H9 (cell line): ENCODE results near the gene TMEM108. TPM values are rescaled to one million over a fixed set of nuclear protein-coding genes. Genes with fewer than 3 reads are reported as not detected.

Experiments used
- DNase-seq: peaks from one replicate; pipeline ENCODE4 v3.0.0-alpha.2; 2017
- H2AFZ ChIP-seq: one replicate; pipeline ENCODE4 v1.6.1; 2013; ENCODE audit warnings: mild to moderate bottlenecking, low read length, control low read depth, moderate library complexity
- H2AK5ac ChIP-seq: 2 replicates; pipeline ENCODE4 v1.6.1; 2013; ENCODE audit warnings: low read length, control low read depth, mixed read lengths; ENCODE audit not compliant: insufficient read length
- H2BK120ac ChIP-seq: one replicate; pipeline ENCODE4 v1.6.1; 2013; ENCODE audit warnings: low read depth, mild to moderate bottlenecking, low read length, control low read depth, inconsistent platforms; ENCODE audit not compliant: poor library complexity, severe bottlenecking
- H2BK12ac ChIP-seq: 2 replicates; pipeline ENCODE4 v1.6.1; 2013; ENCODE audit warnings: low read length, control low read depth, mixed read lengths, low read depth; ENCODE audit not compliant: insufficient read length
- H2BK15ac ChIP-seq: 2 replicates; pipeline ENCODE4 v1.6.1; 2013; ENCODE audit warnings: low read depth, low read length, control low read depth
- H2BK20ac ChIP-seq: one replicate; pipeline ENCODE4 v1.6.1; 2013; ENCODE audit warnings: low read depth, mild to moderate bottlenecking, low read length, control low read depth, inconsistent platforms; ENCODE audit not compliant: poor library complexity, severe bottlenecking
- H2BK5ac ChIP-seq: 2 replicates; pipeline ENCODE4 v1.6.1; 2013; ENCODE audit warnings: low read length, control low read depth, mixed read lengths; ENCODE audit not compliant: insufficient read length
- H3K14ac ChIP-seq: 2 replicates; pipeline ENCODE4 v1.6.1; 2013; ENCODE audit warnings: low read length, control low read depth; ENCODE audit not compliant: insufficient read depth
- H3K18ac ChIP-seq: 2 replicates; pipeline ENCODE4 v1.6.1; 2013; ENCODE audit warnings: low read depth, mild to moderate bottlenecking, mixed read lengths, low read length, control low read depth; ENCODE audit not compliant: insufficient read length
- H3K23ac ChIP-seq: 2 replicates; pipeline ENCODE4 v1.6.1; 2013; ENCODE audit warnings: low read length, control low read depth, mixed read lengths, low read depth; ENCODE audit not compliant: insufficient read length
- H3K23me2 ChIP-seq: 2 replicates; pipeline ENCODE4 v1.6.1; 2013; ENCODE audit warnings: low read depth, mild to moderate bottlenecking, mixed read lengths, low read length, control low read depth; ENCODE audit not compliant: insufficient read length, poor library complexity, severe bottlenecking
- H3K27ac ChIP-seq: 2 replicates; pipeline ENCODE4 v1.5.1; 2013; ENCODE audit warnings: low read length, control low read depth, mixed read lengths, low read depth; ENCODE audit not compliant: insufficient read length
- H3K27me3 ChIP-seq: 2 replicates; pipeline ENCODE4 v1.6.1; 2013; ENCODE audit warnings: low read length, control low read depth, inconsistent platforms; ENCODE audit not compliant: insufficient read depth
- H3K4ac ChIP-seq: 2 replicates; pipeline ENCODE4 v1.6.1; 2013; ENCODE audit warnings: low read depth, mild to moderate bottlenecking, control low read depth, inconsistent platforms, low read length, moderate library complexity
- H3K4me1 ChIP-seq: 2 replicates; pipeline ENCODE4 v1.6.1; 2013; ENCODE audit warnings: low read length, control low read depth, inconsistent platforms; ENCODE audit not compliant: insufficient read depth
- H3K4me2 ChIP-seq: 2 replicates; pipeline ENCODE4 v1.6.1; 2013; ENCODE audit warnings: low read length, control low read depth, mixed read lengths; ENCODE audit not compliant: insufficient read length, insufficient read depth
- H3K56ac ChIP-seq: 2 replicates; pipeline ENCODE4 v1.6.1; 2013; ENCODE audit warnings: low read depth, mild to moderate bottlenecking, mixed read lengths, low read length, control low read depth; ENCODE audit not compliant: insufficient read length
- H3K79me1 ChIP-seq: 2 replicates; pipeline ENCODE4 v1.6.1; 2013; ENCODE audit warnings: low read depth, mild to moderate bottlenecking, moderate library complexity, low read length, control low read depth, inconsistent platforms; ENCODE audit not compliant: insufficient read depth, poor library complexity, severe bottlenecking
- H3K79me2 ChIP-seq: 2 replicates; pipeline ENCODE4 v1.6.1; 2013; ENCODE audit warnings: low read length, control low read depth, inconsistent platforms; ENCODE audit not compliant: insufficient read depth
- H3K9ac ChIP-seq: 2 replicates; pipeline ENCODE4 v1.6.1; 2013; ENCODE audit warnings: low read length, control low read depth, mixed read lengths; ENCODE audit not compliant: insufficient read length; ENCODE audit errors: extremely low read depth
- H3K9me3 ChIP-seq: one replicate; pipeline ENCODE4 v1.6.1; 2013; ENCODE audit warnings: low read depth, low read length, inconsistent platforms; ENCODE audit not compliant: control insufficient read depth
- H3T11ph ChIP-seq: one replicate; pipeline ENCODE4 v1.6.1; 2013; ENCODE audit warnings: mild to moderate bottlenecking, low read length, control low read depth, inconsistent platforms
- H4K20me1 ChIP-seq: one replicate; pipeline ENCODE4 v1.6.1; 2013; ENCODE audit not compliant: control insufficient read depth, insufficient read length, insufficient read depth
- H4K5ac ChIP-seq: 2 replicates; pipeline ENCODE4 v1.6.1; 2013; ENCODE audit warnings: low read depth, mild to moderate bottlenecking, mixed read lengths, low read length, control low read depth; ENCODE audit not compliant: insufficient read length
- H4K8ac ChIP-seq: replicated peaks from 2 replicates; pipeline ENCODE4 v1.6.1; 2013; ENCODE audit warnings: low read length, control low read depth, mixed read lengths, low read depth; ENCODE audit not compliant: insufficient read length
- H4K91ac ChIP-seq: 2 replicates; pipeline ENCODE4 v1.6.1; 2013; ENCODE audit warnings: low read depth, mild to moderate bottlenecking, moderate library complexity, mixed read lengths, low read length, control low read depth; ENCODE audit not compliant: insufficient read length
- H3K27ac Mint-ChIP-seq, 3 experiments: 2 replicates in 2 of 3; 3 replicates in 1 of 3; pipeline ENCODE4 v1.8.0; 2020 to 2021; ENCODE audit warnings: mixed read lengths in 3 of 3, mild to moderate bottlenecking in 1 of 3, moderate library complexity in 1 of 3
- H3K27me3 Mint-ChIP-seq: 2 replicates; pipeline ENCODE4 v1.8.0; 2021; ENCODE audit warnings: low read depth, mild to moderate bottlenecking, moderate library complexity, mixed read lengths
- H3K36me3 Mint-ChIP-seq, 3 experiments: 2 replicates in 2 of 3; 3 replicates in 1 of 3; pipeline ENCODE4 v1.8.0; 2020 to 2021; ENCODE audit warnings: low read depth in 3 of 3, mixed read lengths in 3 of 3; ENCODE audit not compliant: insufficient read depth in 1 of 3
- H3K4me1 Mint-ChIP-seq, 2 experiments: 2 replicates each; pipeline ENCODE4 v1.8.0; 2020; ENCODE audit warnings: mixed read lengths in 2 of 2
- H3K4me3 Mint-ChIP-seq, 2 experiments: 2 replicates in 1 of 2; 3 replicates in 1 of 2; pipeline ENCODE4 v1.8.0; 2020 to 2021; ENCODE audit warnings: mild to moderate bottlenecking in 2 of 2, mixed read lengths in 2 of 2, moderate library complexity in 1 of 2
- H3K9me3 Mint-ChIP-seq, 2 experiments: 2 replicates in 1 of 2; 3 replicates in 1 of 2; pipeline ENCODE4 v1.8.0; 2020; ENCODE audit warnings: mild to moderate bottlenecking in 2 of 2, mixed read lengths in 2 of 2, moderate library complexity in 1 of 2
- WGBS: extraction: QIAGEN DNeasy Blood & Tissue Kit; methylation state at CpG from one replicate; pipeline ENCODE4 v1.1.7; 2013; ENCODE audit warnings: missing lambda C conversion rate, low lambda C conversion rate, mixed read lengths; ENCODE audit not compliant: insufficient read length; ENCODE audit errors: extremely low coverage; 5-methylcytosine and 5-hydroxymethylcytosine counted together
- total RNA-seq: library from RNA; stranded (reverse); gene quantifications from 2 replicates; pipeline ENCODE4 v1.2.1, GENCODE V29; 2021
- TF ChIP-seq, protein P1 (sequence below): fragments of 200-600 bp; sonication (generic); conservative IDR thresholded peaks from 3 replicates; pipeline ENCODE4 v1.8.0; 2021; ENCODE audit warnings: antibody characterized with exemption, mild to moderate bottlenecking

Gene TMEM108
- total RNA-seq, 1 experiment from 2014 or later, result 5.0 TPM

DNA sequence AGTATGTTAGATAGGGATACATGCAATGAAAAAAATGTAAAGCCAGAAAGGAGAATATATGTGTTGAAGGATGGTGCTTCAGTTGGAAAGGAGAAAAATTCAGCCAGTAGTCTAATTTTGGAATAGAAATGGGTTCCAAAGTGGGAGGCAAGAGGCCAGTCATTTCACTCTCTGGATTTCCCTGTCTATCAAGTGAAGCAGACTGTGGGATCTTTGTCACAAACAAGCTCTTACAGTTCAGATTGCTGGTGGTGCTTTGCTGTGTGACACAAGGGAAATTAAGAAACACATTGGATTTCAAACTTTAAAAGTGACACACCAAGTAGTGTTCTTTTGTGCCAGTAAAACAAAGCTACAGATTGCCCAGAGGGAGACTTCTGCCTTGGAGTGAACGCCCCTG lies 279.7 kb downstream of the TMEM108 start:
- H3K4ac ChIP-seq, result no peak overlapping the region
- H2BK20ac ChIP-seq, result no peak overlapping the region
- no peak overlapping the region for H2BK5ac ChIP-seq
- H3K4me1 ChIP-seq, result no peaks in the 10 kb centered on the region
- no peak overlapping the region for H2BK12ac ChIP-seq
- no peaks in the 10 kb centered on the region for H3K9me3 ChIP-seq
- Mint-ChIP-seq H3K9me3 (peaks cover 18 to 21% of the 10 kb centered on the region in 2 experiments; a peak in 4 of 5 replicates), H3K27me3 (no peaks in the 10 kb centered on the region), H3K4me3 (no peak overlapping the region), H3K4me1 (peaks cover 2 to 3% of the 10 kb centered on the region in 2 experiments; a peak in 2 of 4 replicates), H3K36me3 (peaks cover 0 to 13% (median 5%) of the 10 kb centered on the region in 3 experiments; a peak in 4 of 7 replicates), H3K27ac (no peak overlapping the region)
- no peak overlapping the region for H4K8ac ChIP-seq
- H2AK5ac ChIP-seq, result no peak overlapping the region
- no peak overlapping the region for H3K23ac ChIP-seq
- H3K9ac ChIP-seq, result no peak overlapping the region
- no peak overlapping the region for H4K5ac ChIP-seq
- H2BK120ac ChIP-seq, result no peak overlapping the region
- WGBS, result no CpG with 5 or more reads among the region's 1 CpG
- TF ChIP-seq, protein P1, sequence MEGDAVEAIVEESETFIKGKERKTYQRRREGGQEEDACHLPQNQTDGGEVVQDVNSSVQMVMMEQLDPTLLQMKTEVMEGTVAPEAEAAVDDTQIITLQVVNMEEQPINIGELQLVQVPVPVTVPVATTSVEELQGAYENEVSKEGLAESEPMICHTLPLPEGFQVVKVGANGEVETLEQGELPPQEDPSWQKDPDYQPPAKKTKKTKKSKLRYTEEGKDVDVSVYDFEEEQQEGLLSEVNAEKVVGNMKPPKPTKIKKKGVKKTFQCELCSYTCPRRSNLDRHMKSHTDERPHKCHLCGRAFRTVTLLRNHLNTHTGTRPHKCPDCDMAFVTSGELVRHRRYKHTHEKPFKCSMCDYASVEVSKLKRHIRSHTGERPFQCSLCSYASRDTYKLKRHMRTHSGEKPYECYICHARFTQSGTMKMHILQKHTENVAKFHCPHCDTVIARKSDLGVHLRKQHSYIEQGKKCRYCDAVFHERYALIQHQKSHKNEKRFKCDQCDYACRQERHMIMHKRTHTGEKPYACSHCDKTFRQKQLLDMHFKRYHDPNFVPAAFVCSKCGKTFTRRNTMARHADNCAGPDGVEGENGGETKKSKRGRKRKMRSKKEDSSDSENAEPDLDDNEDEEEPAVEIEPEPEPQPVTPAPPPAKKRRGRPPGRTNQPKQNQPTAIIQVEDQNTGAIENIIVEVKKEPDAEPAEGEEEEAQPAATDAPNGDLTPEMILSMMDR, result no peak
- H3K27ac ChIP-seq, result no peak overlapping the region
- H3K27me3 ChIP-seq, result no peaks in the 10 kb centered on the region
- H3K4me2 ChIP-seq, result no peak overlapping the region
- no peak overlapping the region for H3K56ac ChIP-seq
- no peak overlapping the region for H2AFZ ChIP-seq
- no peak overlapping the region for H2BK15ac ChIP-seq
- H3K79me2 ChIP-seq, result no peaks in the 10 kb centered on the region
- no peak overlapping the region for H3K18ac ChIP-seq
- H3K79me1 ChIP-seq, result no peaks in the 10 kb centered on the region
- no peak overlapping the region for H3K14ac ChIP-seq
- H3K23me2 ChIP-seq, result no peaks in the 10 kb centered on the region
- H3T11ph ChIP-seq, result no peak overlapping the region
- no peak overlapping the region for H4K91ac ChIP-seq
- DNase-seq, result no peak
- H4K20me1 ChIP-seq, result no peaks in the 10 kb centered on the region
